SH-SY5Y (cell line): ENCODE measurements around the gene GAREM1.

ENCODE experiments used
- GATA2 ChIP-seq: IDR thresholded peaks from 2 replicates; pipeline ENCODE4 v1.6.1; 2011; ENCODE audit warnings: mild to moderate bottlenecking, low read depth, low read length
- GATA3 ChIP-seq: IDR thresholded peaks from 2 replicates; pipeline ENCODE4 v1.6.1; 2011; ENCODE audit warnings: low read depth, mild to moderate bottlenecking, low read length, moderate library complexity

DNA sequence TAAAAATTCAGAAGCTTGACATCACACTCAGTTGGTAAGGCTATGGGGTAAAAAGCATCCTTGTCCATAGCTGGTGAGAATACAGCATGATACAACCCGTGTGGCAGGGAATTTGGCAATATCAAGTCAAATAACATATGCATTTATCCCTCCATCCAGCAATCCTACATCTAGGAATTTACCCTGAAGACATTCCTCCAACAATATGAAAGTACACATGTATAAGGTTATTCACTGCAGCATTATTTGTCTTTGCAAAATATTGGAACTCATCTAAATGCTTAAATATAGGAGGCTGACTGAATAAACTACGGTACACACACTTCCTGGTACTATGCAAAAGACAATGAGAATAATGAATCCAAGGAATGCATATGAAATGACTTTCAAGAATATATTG, 179.9 kb downstream of the GAREM1 start:
- TF ChIP-seq GATA2, result no peak
- no peak for TF ChIP-seq GATA3
